Measurements from ENCODE around the gene ANKH. TPM values are rescaled to one million over a fixed set of nuclear protein-coding genes. Genes with fewer than 3 reads are reported as not detected.
A peak's percentile ranks its signal among the peaks of the same experiment; 100 is the strongest.
"Not testable (repeated sequence)": the region's sequence is repeated elsewhere in the genome, so short reads cannot be mapped to it uniquely, and the experiment has no call there.

Gene ANKH
- total RNA-seq, 1 experiment from 2014 or later: 30.8 TPM

DNA sequence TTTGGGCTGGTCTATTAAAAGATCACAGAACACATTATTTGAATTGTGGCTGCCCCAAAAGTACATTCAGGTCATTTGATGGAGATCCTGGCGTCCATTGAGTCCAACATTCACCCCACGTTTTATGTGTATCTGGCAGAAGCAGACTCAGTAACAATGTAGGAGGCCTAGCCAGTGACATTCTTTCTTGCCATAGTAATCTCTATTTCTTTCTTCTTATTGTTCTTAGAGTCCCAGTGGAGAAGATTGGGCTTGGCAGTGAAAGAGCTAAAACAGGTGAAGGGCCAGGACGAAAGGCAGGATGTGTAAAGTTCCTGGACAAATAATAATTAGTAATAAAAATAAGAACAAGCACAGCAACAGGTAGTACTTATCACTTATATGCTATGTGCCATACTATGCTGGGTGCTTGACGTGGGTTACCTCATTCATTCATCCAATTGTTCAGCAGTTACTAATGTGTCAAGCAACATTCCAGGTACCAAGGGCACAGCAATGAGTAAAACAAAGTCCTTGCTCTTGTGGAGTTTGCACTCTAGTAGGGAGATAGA lies 12.6 kb upstream of the ANKH start:
- no peak for DNase-seq (ENCODE audit: extremely low read depth, low read depth)

GRCh38 chr5:14882658-14883580 lies 11.3 kb upstream of the ANKH start:
- no peak for DNase-seq (ENCODE audit: extremely low read depth, low read depth)

GRCh38 chr5:14881826-14882225 lies 10.2 kb upstream of the ANKH start:
- no peak for DNase-seq (ENCODE audit: extremely low read depth, low read depth)

DNA sequence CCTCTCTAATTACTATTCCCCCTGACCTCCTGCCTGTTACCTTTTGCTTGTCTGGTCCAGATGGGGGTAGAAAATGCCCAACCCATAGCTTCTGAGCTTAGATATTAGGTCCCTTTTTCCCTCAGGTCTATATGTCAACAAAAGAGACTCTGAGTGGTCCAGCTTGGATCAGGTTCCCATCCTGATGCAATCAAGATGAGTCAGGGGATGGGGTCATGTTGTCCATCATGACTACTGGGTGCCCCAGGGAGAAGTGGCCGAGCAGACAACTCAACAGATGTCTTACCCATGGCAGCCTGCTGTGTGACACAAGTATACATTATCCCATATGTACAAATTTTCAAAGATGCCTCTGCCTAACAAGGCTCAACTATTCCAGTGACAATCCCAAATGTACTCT lies 9.1 kb upstream of the ANKH start:
- no peak for DNase-seq (ENCODE audit: extremely low read depth, low read depth)

- no peak for DNase-seq (ENCODE audit: extremely low read depth, low read depth)
Observed at GRCh38 chr5:14879937-14880589, 8.5 kb upstream of the ANKH start.

GRCh38 chr5:14879393-14879792 lies 7.8 kb upstream of the ANKH start:
- DNase-seq (ENCODE audit: extremely low read depth, low read depth): no peak

DNA sequence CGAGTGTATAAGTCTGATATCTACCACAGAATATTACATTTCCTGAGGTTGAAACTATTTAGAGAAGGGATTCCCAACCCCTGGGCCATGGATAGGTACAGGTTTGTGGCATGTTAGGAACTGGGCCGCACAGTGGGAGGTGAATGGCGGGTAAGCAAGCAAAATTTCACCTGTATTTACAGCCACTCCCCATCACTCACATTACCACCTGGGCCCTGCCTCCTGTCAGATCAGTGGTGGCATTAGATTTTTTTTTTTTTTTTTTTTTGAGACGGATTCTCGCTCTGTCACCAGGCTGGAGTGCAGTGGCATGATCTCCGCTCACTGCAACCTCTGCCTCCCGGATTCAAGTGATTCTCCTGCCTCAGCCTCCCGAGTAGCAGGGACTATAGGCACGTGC lies 6.6 kb upstream of the ANKH start:
- not testable (repeated sequence) for DNase-seq (ENCODE audit: extremely low read depth, low read depth)

DNA sequence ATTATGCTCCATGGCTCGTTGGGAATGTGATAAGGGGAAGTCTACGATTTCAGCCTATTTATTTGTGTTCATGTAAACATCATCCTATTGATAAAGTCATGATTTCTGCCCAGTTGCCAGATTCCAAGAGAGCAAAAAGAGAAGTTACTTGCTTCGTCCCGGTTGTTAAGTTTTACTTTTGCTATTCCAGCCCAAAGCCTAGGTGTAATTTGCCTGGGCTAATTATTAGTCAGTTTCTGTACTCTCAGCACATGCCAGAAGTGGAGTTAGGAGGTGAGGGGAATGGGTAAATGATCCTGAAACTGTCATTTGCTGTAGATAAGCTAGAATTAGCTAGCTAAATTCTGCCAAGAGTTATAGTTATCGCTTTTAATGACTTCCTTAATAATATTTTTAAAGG lies 4.5 kb upstream of the ANKH start:
- no peak for DNase-seq (ENCODE audit: extremely low read depth, low read depth)

- DNase-seq (ENCODE audit: extremely low read depth, low read depth): no peak
Observed at GRCh38 chr5:14873790-14874189, 2.2 kb upstream of the ANKH start.

DNA sequence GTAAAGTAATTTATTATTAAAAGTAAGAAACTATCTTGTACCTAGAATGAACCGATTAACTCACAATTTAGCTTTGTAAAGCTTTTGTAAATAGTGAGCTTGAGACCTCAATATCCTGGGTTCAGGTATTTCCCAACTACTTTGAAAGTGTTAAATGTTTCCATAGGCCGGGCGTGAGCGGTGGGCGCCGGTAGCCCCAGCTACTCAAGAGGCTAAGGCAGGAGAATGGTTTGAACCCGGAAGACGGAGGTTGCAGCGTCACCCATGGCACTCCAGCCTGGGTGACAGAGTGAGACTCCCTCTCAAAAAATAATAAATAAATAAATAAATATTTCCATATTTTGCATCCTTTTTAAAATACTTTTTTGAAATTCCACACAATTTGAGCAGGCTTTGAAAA lies 1.5 kb upstream of the ANKH start:
- DNase-seq (ENCODE audit: extremely low read depth, low read depth): no peak

- peak; percentile 31 for DNase-seq (ENCODE audit: extremely low read depth, low read depth)
Observed at GRCh38 chr5:14872070-14872989, 752 bp upstream of the ANKH start.

DNA sequence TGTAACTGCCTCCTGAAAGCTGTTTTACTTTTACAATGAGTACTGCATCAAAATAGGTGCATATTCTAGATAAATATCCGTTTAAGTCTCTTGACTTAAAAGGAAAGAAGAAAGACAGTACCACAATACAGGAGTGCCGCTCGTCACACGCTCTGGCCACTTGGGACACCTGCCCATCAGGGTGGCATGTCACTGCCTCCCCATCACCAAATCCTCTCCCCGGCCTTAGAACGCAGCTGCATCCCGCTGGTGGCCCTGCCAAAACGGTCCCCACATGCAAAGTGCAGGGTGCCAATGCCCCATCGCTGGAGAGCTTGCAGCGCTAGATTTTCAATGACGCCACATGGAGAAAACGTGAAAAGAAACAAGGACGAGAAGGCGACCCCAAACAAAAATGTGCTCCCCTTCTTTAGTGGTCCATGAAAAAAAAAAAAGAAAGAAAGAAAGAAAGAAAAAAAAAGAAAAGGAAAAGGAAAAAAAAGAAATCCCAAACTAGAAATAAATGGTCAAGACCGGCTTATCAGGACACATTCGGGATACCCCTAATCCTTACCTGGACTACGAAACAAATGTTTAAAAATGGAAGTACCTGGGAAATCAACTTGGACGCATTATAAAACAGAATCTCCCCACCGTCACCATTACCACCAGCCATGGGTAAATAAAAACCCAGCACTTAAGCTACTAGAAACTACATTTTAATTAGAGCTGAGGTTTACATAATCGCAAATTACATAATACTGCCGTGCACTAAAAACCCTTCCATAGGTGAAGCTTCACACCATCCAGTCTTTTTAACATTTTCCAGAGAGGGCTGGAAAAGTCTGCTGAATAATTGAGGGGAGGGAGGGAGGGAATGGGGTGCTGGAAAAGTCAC lies 1.0 kb downstream of the ANKH start:
- no peak for DNase-seq (ENCODE audit: extremely low read depth, low read depth)

GRCh38 chr5:14869668-14870164 lies 1.9 kb downstream of the ANKH start:
- no peak for DNase-seq (ENCODE audit: extremely low read depth, low read depth)

DNA sequence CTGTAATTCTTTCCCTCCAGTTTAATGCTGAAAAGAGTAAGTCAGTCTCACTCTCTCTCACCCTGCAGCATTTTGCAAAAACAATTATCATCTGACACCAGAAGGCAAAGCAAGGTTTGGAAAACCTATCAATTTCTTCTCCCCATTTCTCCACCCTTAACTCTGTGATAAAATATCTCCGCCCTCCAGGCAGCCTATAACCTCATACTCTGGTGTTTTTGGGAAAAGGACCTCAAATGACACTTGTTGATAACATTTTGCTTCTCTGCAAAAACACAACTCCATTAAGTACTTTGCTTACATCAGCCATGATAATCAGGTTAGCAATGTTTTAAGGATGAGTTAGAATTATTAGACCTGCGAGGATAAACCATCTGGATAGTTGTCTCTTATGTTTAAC lies 2.3 kb downstream of the ANKH start:
- DNase-seq (ENCODE audit: extremely low read depth, low read depth): no peak

DNA sequence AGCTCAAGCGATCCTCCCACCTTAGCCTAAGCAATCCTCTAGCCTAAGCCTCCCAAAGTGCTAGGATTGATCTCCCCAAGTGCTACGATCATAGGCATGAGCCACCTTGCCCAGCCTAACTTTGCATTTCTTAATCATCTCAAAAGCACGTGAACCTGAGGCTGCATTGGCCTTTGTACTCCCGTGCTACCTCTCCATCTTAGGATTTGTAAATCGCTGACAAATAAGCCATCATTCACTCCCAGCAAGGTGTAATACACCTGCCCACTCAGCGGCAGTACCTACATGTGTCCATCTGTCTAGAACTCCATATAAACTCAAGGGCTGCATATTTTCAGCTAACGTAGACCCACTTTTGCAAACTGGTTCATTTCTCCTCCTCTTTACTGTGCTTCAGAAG lies 2.8 kb downstream of the ANKH start:
- DNase-seq (ENCODE audit: extremely low read depth, low read depth): no peak

DNA sequence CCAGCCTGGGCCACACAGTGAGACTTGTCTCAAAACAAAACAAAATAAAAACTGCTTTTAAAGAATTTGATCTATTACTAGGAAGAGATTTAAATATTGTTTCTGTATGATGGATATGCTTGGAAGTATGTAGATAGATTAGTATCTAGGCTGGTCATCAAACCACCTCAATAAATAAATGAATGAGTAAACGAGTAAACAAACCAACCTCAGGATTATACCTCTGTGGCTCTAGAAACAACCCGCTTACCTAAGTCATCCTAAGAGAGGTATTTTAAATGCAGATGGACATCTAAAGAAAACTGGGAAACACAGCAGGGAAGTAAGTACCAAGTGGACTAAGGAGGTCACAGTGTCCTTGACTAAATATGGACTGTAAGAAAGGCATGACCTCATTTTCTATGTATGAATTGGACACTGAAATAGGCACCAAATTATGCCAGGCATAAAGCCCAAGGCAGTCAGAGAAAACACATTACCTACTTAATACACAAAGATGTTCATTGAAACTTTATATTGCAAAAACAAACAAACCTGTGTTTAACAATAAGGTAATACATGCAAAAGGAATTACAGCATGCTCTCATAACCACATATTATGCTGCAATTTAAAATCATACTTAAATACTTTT lies 7.3 kb downstream of the ANKH start:
- DNase-seq (ENCODE audit: extremely low read depth, low read depth): no peak

GRCh38 chr5:14863105-14863504 lies 8.5 kb downstream of the ANKH start:
- DNase-seq (ENCODE audit: extremely low read depth, low read depth): no peak

DNA sequence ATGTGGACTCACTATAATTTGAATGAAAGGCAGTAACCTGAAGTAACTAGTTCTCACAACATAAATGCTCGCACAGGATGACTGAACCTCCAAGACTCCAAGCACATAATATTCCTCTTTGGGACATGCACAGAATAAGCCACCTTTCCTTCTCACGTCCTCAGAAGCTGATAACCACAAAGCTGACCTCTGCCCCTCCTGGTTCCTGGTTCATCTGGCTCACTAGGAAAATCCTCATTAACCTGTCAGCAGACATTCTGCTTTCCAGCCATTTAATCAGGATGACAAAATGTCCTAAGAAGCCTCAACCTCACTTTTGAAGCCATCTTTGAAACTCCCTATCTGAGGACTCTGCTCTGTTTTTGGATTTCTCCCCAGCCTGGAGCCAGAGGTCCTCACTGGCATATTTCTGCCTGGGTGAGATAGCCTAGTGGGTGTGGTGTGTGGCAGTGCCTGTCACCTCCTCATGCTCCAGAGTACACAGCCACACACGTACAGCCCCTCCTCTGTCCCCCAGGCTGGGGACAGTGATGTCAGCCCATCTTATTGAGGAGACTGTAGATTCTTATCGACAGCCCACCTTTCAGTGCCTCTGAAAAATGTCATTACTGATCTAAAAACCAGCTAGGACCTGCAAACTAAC lies 10.3 kb downstream of the ANKH start:
- DNase-seq (ENCODE audit: extremely low read depth, low read depth): no peak

DNA sequence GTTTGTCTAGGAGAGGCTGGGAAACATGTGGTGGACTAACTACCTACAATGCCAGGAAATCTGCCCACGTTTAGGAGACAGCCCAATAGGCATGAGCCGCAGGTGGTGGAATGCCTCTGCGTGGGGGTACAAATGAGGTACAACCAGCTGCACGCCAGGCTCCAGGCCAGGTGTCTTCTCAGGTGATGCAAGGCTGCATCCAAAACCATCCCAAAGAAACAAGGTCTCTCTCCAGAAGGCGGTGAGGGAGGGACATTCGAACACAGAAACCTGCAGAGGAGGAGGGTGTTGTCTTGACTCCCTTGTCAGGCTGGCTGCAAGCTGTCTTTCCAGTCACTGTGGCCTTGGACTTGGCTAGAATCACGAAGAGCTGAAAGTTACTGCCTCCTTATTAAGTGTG lies 11.6 kb downstream of the ANKH start:
- no peak for DNase-seq (ENCODE audit: extremely low read depth, low read depth)
